Stimulated activated naive CD8-positive, alpha-beta T cell treated with anti-CD3 and anti-CD28 coated beads, Interleukin-15, Interleukin-2, amounts not matched to agents 100 ng/mL and 50 ng/mL, for 24 hours (primary cell): Measurements from ENCODE around the gene MBD5.

Experiments
- H3K27ac Mint-ChIP-seq: one replicate; pipeline ENCODE4 v1.8.0; 2021; ENCODE audit warnings: mild to moderate bottlenecking, mixed read lengths
- H3K27me3 Mint-ChIP-seq: one replicate; pipeline ENCODE4 v1.8.0; 2021; ENCODE audit warnings: mixed read lengths
- H3K36me3 Mint-ChIP-seq: one replicate; pipeline ENCODE4 v1.8.0; 2021; ENCODE audit warnings: low read depth, mixed read lengths
- H3K4me1 Mint-ChIP-seq: one replicate; pipeline ENCODE4 v1.8.0; 2021; ENCODE audit warnings: low read depth, mixed read lengths
- H3K4me3 Mint-ChIP-seq: one replicate; pipeline ENCODE4 v1.8.0; 2021; ENCODE audit warnings: mild to moderate bottlenecking, mixed read lengths
- H3K9me3 Mint-ChIP-seq: one replicate; pipeline ENCODE4 v1.8.0; 2021; ENCODE audit warnings: mixed read lengths

The MBD5 gene

DNA sequence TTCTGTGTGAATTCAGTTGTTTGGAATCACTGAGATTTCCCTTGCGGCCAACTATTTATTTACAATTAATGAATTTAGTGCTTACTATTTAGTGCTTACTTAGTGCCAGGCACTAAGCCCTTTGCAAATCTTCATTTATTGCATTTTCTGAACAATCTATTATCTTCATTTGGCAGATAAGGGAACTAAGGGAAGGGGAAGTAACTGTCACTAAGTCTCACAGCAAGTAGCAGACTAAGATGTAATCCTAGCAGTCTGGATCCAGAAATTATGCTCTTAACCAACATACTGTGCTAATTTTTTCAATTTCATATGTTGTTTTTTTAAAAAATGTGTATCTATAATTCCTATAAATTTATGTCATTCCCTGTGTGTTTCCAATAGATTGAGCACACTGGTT lies 409.2 kb downstream of the MBD5 start:
- Mint-ChIP-seq H3K27ac (no peak overlapping the region), H3K9me3 (peaks cover 6% of the 10 kb centered on the region), H3K4me1 (peaks cover 8% of the 10 kb centered on the region), H3K36me3 (peaks cover 6% of the 10 kb centered on the region), H3K27me3 (no peaks in the 10 kb centered on the region), H3K4me3 (no peak overlapping the region)

GRCh38 chr2:148447877-148448276 lies 427.0 kb downstream of the MBD5 start:
- Mint-ChIP-seq H3K4me3 (no peak overlapping the region), H3K27me3 (no peaks in the 10 kb centered on the region), H3K4me1 (no peaks in the 10 kb centered on the region), H3K27ac (no peak overlapping the region), H3K36me3 (no peaks in the 10 kb centered on the region), H3K9me3 (no peaks in the 10 kb centered on the region)

DNA sequence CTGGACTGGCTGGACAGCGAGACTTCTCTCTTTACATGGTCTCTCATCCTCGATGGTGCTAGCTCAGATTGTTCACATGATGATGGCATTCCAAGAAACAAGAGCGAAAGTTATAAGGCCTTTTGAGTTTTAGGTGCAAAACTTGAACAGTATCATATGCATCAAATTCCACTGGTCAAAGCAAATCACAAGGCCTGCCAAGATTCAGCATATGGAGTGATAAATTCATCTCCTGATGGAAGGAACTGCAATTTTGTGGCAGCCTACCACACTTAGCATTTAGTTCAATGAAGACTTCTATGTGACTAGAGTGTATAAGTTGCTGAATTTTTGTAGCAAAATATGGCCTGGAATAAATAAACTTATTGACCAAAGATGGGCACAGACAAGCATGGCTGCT lies 429.6 kb downstream of the MBD5 start:
- H3K9me3 Mint-ChIP-seq: no peaks in the 10 kb centered on the region
- no peaks in the 10 kb centered on the region for H3K4me1 Mint-ChIP-seq
- peaks cover 2% of the 10 kb centered on the region for H3K36me3 Mint-ChIP-seq
- no peaks in the 10 kb centered on the region for H3K27me3 Mint-ChIP-seq
- H3K4me3 Mint-ChIP-seq: no peak overlapping the region
- H3K27ac Mint-ChIP-seq: no peak overlapping the region

- peaks cover 3% of the 10 kb centered on the region for H3K36me3 Mint-ChIP-seq
- no peak overlapping the region for H3K27ac Mint-ChIP-seq
- H3K4me1 Mint-ChIP-seq: no peaks in the 10 kb centered on the region
- H3K27me3 Mint-ChIP-seq: no peaks in the 10 kb centered on the region
- no peak overlapping the region for H3K4me3 Mint-ChIP-seq
- H3K9me3 Mint-ChIP-seq: no peaks in the 10 kb centered on the region
Measured at GRCh38 chr2:148451046-148451445, 430.2 kb downstream of the MBD5 start.

DNA sequence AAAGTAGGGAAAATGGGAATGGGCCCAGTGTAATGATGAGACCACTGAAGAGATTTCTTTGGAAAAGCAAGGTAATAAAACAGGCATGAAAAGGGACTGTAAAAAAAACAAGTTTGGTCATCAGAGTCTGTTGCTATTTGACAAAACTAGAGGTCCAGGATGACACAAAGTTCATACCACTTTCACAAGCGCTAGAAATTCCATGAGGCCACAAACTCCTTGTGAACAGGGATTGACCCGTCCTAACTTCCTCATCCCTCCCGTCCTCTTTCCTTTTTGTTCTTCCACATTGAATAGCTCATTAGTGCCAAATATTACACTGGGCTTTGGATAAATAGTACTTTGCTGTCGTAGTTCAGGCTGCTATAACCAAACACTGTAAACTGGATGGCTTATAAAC lies 434.9 kb downstream of the MBD5 start:
- no peaks in the 10 kb centered on the region for H3K27me3 Mint-ChIP-seq
- H3K36me3 Mint-ChIP-seq: peaks cover 7% of the 10 kb centered on the region
- H3K4me3 Mint-ChIP-seq: no peak overlapping the region
- H3K4me1 Mint-ChIP-seq: no peaks in the 10 kb centered on the region
- H3K27ac Mint-ChIP-seq: no peak overlapping the region
- no peaks in the 10 kb centered on the region for H3K9me3 Mint-ChIP-seq

DNA sequence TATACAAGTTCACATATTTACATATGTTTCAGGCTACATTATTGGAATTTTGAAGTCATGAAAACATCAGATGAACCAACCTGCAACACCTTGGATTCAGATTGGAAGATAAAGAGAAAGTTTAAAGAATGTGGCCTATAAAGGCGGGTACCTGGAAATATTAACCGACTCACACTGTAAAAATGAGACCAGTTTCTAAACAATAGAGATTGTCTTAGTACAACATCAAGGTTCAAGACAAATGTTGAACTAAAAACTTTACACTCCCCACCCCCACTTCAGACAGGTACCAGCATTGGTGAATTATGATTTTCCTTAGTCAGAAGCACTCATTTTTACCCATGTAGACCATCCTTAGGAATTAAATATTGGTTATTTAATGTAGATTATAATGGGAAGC lies 437.3 kb downstream of the MBD5 start:
- H3K9me3 Mint-ChIP-seq: no peaks in the 10 kb centered on the region
- no peak overlapping the region for H3K27ac Mint-ChIP-seq
- H3K27me3 Mint-ChIP-seq: no peaks in the 10 kb centered on the region
- H3K4me3 Mint-ChIP-seq: no peak overlapping the region
- no peaks in the 10 kb centered on the region for H3K4me1 Mint-ChIP-seq
- H3K36me3 Mint-ChIP-seq: peaks cover 7% of the 10 kb centered on the region

DNA sequence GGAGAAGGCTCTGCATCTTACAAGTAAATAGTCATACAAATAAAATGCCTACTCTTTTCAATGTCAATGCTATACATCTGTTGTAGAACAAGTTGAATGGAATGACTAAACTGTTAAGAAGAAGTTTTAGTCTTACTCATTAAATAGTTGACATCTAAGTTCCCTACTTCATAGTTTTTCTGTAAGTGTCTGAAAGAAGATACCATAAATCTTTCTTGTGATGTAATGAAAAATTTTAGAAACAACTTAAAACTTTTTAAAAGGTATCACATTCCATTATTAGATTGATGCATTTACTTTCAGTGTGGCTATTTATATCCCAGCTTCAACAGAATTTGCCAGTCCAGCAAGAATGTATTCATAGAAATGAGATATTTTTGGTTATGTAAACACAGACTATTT lies 438.5 kb downstream of the MBD5 start:
- no peak overlapping the region for H3K27ac Mint-ChIP-seq
- no peak overlapping the region for H3K4me3 Mint-ChIP-seq
- no peaks in the 10 kb centered on the region for H3K4me1 Mint-ChIP-seq
- H3K36me3 Mint-ChIP-seq: peaks cover 13% of the 10 kb centered on the region
- H3K9me3 Mint-ChIP-seq: no peaks in the 10 kb centered on the region
- no peaks in the 10 kb centered on the region for H3K27me3 Mint-ChIP-seq

DNA sequence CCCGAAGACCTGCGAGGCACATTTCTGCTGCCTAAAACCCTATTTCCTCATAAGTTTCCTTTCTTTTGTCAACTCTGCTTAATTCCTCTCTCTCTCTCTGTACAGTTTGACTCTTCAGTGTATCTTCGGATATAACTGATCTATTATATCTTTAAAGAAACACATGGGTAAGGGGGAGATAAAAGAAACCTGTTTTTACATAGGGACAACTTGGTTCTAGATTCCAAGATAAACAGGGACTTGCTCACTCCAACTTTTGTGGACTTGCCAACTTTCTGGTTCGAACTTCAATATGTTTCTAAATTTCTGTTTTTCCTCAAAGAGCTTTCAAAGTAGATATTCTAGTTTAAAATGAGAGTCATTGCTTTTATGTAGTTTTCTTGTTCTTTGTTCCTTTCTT lies 441.0 kb downstream of the MBD5 start:
- no peak overlapping the region for H3K4me3 Mint-ChIP-seq
- H3K9me3 Mint-ChIP-seq: no peaks in the 10 kb centered on the region
- no peaks in the 10 kb centered on the region for H3K27me3 Mint-ChIP-seq
- H3K27ac Mint-ChIP-seq: no peak overlapping the region
- H3K4me1 Mint-ChIP-seq: no peaks in the 10 kb centered on the region
- peaks cover 12% of the 10 kb centered on the region for H3K36me3 Mint-ChIP-seq

DNA sequence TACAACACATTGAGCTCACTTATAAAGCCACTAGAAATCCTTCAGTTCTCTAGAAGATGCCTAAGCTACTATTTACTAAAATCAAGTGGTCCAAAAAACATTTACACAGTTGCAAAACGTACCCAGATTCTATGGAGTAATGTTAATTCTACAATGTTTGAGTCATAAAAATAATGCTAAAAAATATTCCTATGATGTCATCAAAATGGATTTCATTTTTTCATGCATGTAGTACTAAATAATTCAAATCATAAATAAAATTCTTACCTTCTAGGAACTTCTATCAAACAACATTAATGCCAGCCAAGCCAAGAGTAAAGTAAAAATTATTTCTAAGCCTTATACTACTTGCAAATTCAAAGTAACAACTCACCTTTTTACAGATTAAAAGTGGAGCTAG lies 454.7 kb downstream of the MBD5 start:
- Mint-ChIP-seq H3K36me3 (no peaks in the 10 kb centered on the region), H3K9me3 (no peaks in the 10 kb centered on the region), H3K27me3 (no peaks in the 10 kb centered on the region), H3K4me1 (no peaks in the 10 kb centered on the region), H3K27ac (no peak overlapping the region), H3K4me3 (no peak overlapping the region)

DNA sequence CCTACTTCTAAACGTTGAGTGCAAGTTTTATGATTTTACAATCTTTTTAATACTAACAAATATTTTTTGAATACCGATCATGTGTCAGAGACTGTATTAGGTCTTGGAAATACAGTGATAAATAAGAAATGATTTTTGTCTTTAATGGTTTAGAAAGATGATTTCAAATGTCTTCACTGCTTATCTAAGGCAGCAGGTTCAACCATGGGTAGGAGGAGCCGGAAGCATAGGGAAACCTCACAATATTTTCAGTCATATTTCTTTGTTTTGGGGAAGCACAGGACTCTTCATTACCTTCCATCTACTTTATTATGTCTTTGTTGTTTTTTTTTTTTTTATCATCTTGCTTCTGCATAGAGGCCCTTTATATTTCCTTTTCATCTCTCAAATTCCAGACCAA lies 458.5 kb downstream of the MBD5 start:
- H3K27ac Mint-ChIP-seq: no peak overlapping the region
- H3K4me3 Mint-ChIP-seq: no peak overlapping the region
- H3K4me1 Mint-ChIP-seq: no peaks in the 10 kb centered on the region
- peaks cover 9% of the 10 kb centered on the region for H3K36me3 Mint-ChIP-seq
- no peaks in the 10 kb centered on the region for H3K9me3 Mint-ChIP-seq
- H3K27me3 Mint-ChIP-seq: no peaks in the 10 kb centered on the region

DNA sequence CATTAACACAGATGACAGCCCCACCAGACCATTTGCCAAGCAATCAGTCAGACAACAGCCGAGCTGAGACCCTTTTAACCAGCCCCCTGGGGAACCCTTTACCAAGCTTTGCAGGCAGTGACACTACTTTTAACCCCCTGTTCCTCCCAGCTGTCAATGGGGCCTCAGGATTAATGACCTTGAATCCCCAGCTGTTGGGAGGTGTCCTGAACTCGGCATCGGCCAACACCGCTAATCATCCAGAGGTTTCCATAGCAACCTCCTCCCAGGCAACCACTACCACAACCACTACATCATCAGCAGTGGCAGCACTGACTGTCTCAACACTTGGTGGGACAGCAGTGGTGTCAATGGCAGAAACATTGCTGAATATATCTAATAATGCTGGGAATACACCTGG lies 462.8 kb downstream of the MBD5 start:
- Mint-ChIP-seq H3K27me3 (no peaks in the 10 kb centered on the region), H3K4me3 (no peak overlapping the region), H3K4me1 (no peaks in the 10 kb centered on the region), H3K27ac (no peak overlapping the region), H3K36me3 (peaks cover 14% of the 10 kb centered on the region), H3K9me3 (no peaks in the 10 kb centered on the region)

DNA sequence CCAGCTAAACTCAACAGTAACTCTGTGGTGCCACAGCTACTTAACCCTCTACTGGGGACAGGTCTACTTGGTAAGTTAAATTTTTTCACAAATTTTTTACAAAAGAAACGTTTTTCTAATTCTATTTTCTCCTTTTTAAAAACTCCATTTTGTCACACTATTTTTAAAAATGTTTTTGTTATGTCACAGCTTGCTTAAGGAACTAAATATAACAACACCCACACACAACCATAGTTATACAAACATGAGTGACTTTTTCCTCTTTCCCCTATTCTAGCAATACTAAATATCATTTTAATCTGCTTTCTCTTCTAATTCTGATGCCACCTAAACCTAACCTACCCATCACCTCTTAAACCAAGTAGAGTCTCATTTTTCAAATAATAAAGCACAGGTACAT lies 463.2 kb downstream of the MBD5 start:
- Mint-ChIP-seq H3K27ac (no peak overlapping the region), H3K36me3 (peaks cover 14% of the 10 kb centered on the region), H3K27me3 (no peaks in the 10 kb centered on the region), H3K4me3 (no peak overlapping the region), H3K4me1 (no peaks in the 10 kb centered on the region), H3K9me3 (no peaks in the 10 kb centered on the region)

DNA sequence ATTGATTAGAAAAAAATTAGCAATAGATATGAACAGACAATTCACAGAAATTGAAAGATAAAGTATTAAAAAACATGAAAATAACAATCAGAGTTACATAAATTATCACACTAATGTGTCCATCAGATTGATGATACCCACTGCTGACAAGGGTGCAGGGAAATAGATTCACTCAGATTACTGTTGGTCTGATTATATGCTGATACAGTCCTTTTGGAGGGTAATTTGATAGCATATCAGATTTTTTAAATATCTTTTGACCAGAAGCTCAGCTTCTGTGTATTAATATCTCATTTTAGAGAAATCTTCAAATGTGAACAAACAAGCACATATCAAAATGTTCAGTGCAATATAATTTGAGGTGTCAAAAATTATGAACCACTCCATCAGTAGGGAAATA lies 465.8 kb downstream of the MBD5 start:
- Mint-ChIP-seq H3K36me3 (peaks cover 18% of the 10 kb centered on the region), H3K27me3 (no peaks in the 10 kb centered on the region), H3K4me1 (no peaks in the 10 kb centered on the region), H3K9me3 (no peaks in the 10 kb centered on the region), H3K4me3 (no peak overlapping the region), H3K27ac (no peak overlapping the region)

DNA sequence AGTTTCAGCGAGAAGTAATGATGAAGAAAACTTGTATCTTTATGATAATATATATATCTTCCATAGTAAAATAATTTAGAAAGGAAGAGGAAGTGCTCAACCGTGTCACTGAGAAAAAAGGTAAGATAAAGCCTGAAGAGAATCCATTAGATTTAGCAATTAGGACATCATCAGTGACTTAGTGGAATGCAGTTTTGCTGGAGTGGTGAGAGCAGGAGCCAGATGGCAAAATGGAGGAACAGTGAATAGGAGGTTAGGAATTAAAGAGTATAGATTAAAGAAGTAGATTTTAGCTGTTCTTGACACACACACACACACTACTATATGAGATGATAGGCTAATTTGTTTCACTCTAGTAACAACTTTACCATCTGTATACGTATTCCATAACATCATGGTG lies 466.5 kb downstream of the MBD5 start:
- H3K36me3 Mint-ChIP-seq: peaks cover 18% of the 10 kb centered on the region
- no peak overlapping the region for H3K27ac Mint-ChIP-seq
- H3K4me3 Mint-ChIP-seq: no peak overlapping the region
- no peaks in the 10 kb centered on the region for H3K27me3 Mint-ChIP-seq
- H3K9me3 Mint-ChIP-seq: no peaks in the 10 kb centered on the region
- H3K4me1 Mint-ChIP-seq: no peaks in the 10 kb centered on the region

DNA sequence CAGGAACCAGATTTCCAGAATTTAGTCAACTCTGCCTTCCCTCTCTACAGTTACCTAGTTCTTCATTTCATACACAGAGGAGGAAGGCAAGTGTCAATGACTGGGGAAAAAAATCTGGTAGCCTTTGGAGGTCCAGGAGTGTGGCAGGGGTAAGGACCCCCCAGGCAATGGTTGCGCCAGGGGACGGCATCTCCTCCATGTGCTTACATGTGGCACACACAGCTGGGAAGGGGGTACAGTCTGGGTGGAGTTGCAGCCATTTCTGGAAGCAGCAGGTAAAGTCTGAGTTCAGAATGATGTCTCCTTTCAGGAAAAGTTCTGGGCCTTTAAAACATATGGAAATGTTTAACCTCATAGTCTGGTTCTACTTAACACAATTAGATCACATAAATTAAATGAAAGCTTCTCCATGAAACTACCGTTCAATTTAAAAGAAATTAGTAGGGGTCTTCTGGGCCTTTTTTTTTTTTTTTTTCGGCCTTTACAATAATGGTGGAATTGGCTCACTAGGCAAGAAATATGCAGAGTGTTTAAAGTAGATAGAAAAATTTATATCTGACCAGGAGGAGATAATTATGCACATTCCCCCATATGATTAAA lies 470.0 kb downstream of the MBD5 start:
- Mint-ChIP-seq H3K27me3 (no peaks in the 10 kb centered on the region), H3K4me3 (no peak overlapping the region), H3K4me1 (peaks cover 5% of the 10 kb centered on the region), H3K36me3 (peaks cover 8% of the 10 kb centered on the region), H3K27ac (no peak overlapping the region), H3K9me3 (no peaks in the 10 kb centered on the region)

DNA sequence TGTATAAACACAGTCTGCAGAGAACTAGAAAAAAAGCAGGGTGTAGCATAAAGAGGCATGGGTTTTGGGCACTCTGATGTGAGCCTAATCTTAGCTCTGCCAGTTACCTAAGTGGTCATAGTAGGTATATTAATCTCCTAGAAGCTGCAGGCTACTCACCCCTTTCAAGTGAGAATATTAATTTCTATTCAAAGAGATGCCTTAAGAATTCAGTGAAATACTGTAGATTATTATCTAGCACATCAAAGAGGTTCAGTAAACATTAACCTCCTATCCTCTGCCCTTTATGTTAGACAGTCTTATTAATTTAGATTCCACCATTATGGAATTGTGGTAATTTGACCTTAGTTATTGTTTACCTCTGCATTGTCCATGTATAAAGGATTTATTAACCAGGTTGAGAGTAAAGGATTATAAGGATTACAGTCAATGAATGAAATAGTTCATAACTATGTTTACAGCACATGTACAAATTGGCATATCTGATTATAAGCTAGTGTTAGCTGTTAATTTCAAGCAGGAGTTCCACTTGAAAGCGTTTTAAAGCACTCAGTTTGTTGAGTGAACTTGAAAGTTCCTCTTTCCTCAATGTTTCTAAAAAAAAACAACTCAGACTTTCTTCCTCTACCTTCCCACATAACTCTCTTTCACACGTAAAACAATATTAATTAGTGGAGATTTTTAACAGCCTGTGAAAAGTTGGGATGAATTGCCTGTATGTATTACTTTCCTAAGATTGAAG lies 473.1 kb downstream of the MBD5 start:
- H3K4me1 Mint-ChIP-seq: peaks cover 5% of the 10 kb centered on the region
- H3K36me3 Mint-ChIP-seq: peaks cover 4% of the 10 kb centered on the region
- no peak overlapping the region for H3K27ac Mint-ChIP-seq
- no peaks in the 10 kb centered on the region for H3K9me3 Mint-ChIP-seq
- H3K27me3 Mint-ChIP-seq: no peaks in the 10 kb centered on the region
- H3K4me3 Mint-ChIP-seq: no peak overlapping the region
